T-helper 1 cell treated with Interleukin-12 subunit alpha and Interleukin-12 subunit beta and Interleukin-4 antibody, amounts not matched to agents 30 μg/mL and 1 μg/mL, for 36 hours (primary cell): Measurements from ENCODE around the gene ZNF426.

ENCODE experiments used
- H3K27ac Mint-ChIP-seq: one replicate; pipeline ENCODE4 v1.8.0; 2021; ENCODE audit warnings: mild to moderate bottlenecking, mixed read lengths
- H3K27me3 Mint-ChIP-seq: one replicate; pipeline ENCODE4 v1.8.0; 2021; ENCODE audit warnings: low read depth, mixed read lengths
- H3K36me3 Mint-ChIP-seq: one replicate; pipeline ENCODE4 v1.8.0; 2021; ENCODE audit warnings: low read depth, mixed read lengths
- H3K4me1 Mint-ChIP-seq: one replicate; pipeline ENCODE4 v1.8.0; 2021; ENCODE audit warnings: low read depth, mixed read lengths
- H3K4me3 Mint-ChIP-seq: one replicate; pipeline ENCODE4 v1.8.0; 2021; ENCODE audit warnings: mild to moderate bottlenecking, moderate library complexity, mixed read lengths
- H3K9me3 Mint-ChIP-seq: one replicate; pipeline ENCODE4 v1.8.0; 2021; ENCODE audit warnings: mixed read lengths

The ZNF426 gene

GRCh38 chr19:9535934-9536333 lies 2.5 kb downstream of the ZNF426 start:
- Mint-ChIP-seq H3K27ac (no peak overlapping the region), H3K27me3 (no peaks in the 10 kb centered on the region), H3K9me3 (peaks cover 69% of the 10 kb centered on the region), H3K4me3 (no peak overlapping the region), H3K36me3 (peaks cover 74% of the 10 kb centered on the region), H3K4me1 (peaks cover 11% of the 10 kb centered on the region)

DNA sequence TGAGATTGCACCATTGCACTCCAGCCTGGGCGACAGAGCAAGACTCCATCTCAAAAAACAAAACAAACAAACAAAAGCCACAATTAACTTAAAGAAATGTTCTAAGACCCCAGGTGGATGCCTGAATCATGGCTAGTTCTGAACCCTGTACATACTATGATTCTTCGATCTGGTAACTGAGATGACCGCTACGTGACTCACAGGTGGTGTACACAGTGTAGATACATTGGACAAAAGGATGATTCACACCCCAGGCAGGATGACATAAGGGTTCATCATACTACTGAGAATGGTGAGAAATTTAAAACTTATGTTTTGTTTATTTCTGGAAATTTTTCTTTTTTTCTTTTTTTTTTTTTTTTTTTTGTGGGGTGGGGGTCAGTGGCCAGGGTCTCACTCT lies 6.5 kb downstream of the ZNF426 start:
- H3K36me3 Mint-ChIP-seq, result peaks cover 91% of the 10 kb centered on the region
- H3K27ac Mint-ChIP-seq, result no peak overlapping the region
- H3K27me3 Mint-ChIP-seq, result no peaks in the 10 kb centered on the region
- no peak overlapping the region for H3K4me3 Mint-ChIP-seq
- no peaks in the 10 kb centered on the region for H3K4me1 Mint-ChIP-seq
- peaks cover 80% of the 10 kb centered on the region for H3K9me3 Mint-ChIP-seq

DNA sequence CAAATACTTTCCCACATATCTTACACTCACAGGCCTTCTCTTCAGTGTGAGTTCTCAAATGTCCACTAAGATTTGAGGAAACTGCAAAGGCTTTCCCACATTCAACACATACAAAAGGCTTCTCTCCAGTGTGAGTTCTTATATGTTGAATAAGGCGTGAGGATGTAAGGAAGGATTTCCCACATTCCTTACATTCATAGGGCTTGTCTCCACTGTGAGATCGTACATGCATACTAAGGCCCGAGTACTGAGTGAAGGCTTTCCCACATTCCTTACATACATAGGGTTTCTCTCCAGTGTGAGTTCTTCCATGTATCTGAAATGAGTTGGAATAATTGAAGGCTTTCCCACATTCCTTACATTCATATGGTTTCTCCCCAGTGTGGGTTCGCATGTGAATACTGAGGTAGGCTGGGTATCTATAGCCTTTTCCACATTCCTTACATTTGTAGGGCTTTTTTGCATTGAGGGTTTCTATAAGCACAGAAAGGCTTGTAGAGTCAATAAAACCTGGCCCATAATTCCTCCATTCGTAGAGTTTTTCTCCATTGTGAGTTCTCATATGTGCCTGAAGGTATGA lies 9.6 kb downstream of the ZNF426 start:
- H3K4me3 Mint-ChIP-seq, result no peak overlapping the region
- H3K9me3 Mint-ChIP-seq, result peaks cover 79% of the 10 kb centered on the region
- no peak overlapping the region for H3K27ac Mint-ChIP-seq
- peaks cover 75% of the 10 kb centered on the region for H3K36me3 Mint-ChIP-seq
- no peaks in the 10 kb centered on the region for H3K27me3 Mint-ChIP-seq
- H3K4me1 Mint-ChIP-seq, result no peaks in the 10 kb centered on the region

DNA sequence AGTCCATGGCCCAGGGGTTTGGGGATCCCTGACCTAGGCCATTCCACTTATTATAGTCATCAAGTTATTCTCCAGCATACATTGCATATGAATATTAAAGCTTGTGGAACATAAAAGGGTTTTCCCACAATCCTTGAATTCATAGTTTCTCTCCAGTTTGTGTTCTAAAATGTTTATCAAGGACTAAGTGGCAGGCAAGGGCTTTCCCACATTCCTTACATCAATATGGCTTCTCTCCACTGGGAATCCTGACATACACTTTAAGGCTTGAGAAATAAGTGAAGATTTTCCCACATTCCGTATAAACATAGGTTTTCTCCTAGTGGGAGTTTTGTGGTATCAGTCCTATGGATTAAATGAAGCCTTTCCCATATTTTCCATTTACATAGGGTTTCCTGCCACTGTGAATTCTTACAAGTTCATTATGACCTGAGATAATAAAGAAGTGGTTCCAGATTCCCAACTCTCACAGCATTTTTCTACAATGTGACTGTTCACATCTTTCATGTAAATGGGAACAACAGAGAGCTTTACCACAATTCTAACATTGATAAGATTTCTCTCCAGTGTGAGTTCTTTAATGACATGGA lies 14.5 kb downstream of the ZNF426 start:
- Mint-ChIP-seq H3K4me1 (no peaks in the 10 kb centered on the region), H3K27me3 (no peaks in the 10 kb centered on the region), H3K4me3 (no peak overlapping the region), H3K36me3 (peaks cover 35% of the 10 kb centered on the region), H3K27ac (no peak overlapping the region), H3K9me3 (peaks cover 71% of the 10 kb centered on the region)

DNA sequence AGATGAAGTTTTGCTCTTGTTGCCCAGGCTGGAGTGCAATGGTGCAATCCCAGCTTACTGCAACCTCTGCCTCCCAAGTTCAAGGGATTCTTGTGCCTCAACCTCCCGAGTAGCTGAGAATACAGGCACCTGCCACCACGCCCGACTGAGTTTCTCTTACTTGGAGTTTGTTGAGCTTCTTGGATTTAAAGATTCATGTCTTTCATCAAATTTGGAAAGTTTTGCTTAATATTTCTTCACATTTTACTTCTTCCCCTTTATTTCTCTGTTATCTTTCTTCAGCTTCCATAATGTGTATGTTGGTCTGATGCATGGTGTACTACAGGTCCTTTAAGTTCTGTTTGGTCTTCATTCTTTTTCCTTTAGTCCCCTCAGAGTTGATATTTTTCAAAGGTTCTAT lies 31.2 kb downstream of the ZNF426 start:
- H3K4me3 Mint-ChIP-seq, result no peak overlapping the region
- no peak overlapping the region for H3K27ac Mint-ChIP-seq
- H3K27me3 Mint-ChIP-seq, result no peaks in the 10 kb centered on the region
- no peaks in the 10 kb centered on the region for H3K4me1 Mint-ChIP-seq
- no peaks in the 10 kb centered on the region for H3K36me3 Mint-ChIP-seq
- H3K9me3 Mint-ChIP-seq, result peaks cover 56% of the 10 kb centered on the region

DNA sequence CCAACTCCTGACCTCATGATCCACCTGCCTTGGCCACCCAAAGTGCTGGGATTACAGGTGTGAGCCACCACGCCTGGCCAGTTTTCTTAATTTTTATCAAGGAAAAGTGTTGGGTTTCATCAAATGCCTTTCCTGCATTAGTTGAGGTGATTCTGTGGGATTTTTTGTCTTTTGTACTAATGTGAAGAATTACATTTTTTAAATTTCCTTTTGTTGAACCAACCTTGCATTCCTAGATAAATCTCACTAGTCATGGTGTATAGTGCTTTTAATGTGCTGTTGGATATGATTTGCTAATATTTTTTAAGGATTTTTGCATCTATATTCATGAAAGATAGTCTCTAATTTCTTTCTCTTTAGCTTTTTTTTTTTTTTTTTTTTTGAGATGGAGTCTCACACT lies 37.6 kb downstream of the ZNF426 start:
- H3K4me3 Mint-ChIP-seq, result no peak overlapping the region
- H3K27me3 Mint-ChIP-seq, result no peaks in the 10 kb centered on the region
- H3K27ac Mint-ChIP-seq, result no peak overlapping the region
- peaks cover 25% of the 10 kb centered on the region for H3K9me3 Mint-ChIP-seq
- H3K4me1 Mint-ChIP-seq, result no peaks in the 10 kb centered on the region
- no peaks in the 10 kb centered on the region for H3K36me3 Mint-ChIP-seq

- H3K36me3 Mint-ChIP-seq, result no peaks in the 10 kb centered on the region
- no peaks in the 10 kb centered on the region for H3K4me1 Mint-ChIP-seq
- H3K4me3 Mint-ChIP-seq, result no peak within 1 kb of the TSS
- H3K27me3 Mint-ChIP-seq, result no peaks in the 10 kb centered on the region
- peaks cover 28% of the 10 kb centered on the region for H3K9me3 Mint-ChIP-seq
- no peak within 1 kb of the TSS for H3K27ac Mint-ChIP-seq
Measured at GRCh38 chr19:9498183-9498902, 40.1 kb downstream of the ZNF426 start, which contains the start of gene ZNF560. Gene ZNF560 (minus strand): TSS chr19:9498616. CDS start chr19:9475313, 23,303 bp downstream.

DNA sequence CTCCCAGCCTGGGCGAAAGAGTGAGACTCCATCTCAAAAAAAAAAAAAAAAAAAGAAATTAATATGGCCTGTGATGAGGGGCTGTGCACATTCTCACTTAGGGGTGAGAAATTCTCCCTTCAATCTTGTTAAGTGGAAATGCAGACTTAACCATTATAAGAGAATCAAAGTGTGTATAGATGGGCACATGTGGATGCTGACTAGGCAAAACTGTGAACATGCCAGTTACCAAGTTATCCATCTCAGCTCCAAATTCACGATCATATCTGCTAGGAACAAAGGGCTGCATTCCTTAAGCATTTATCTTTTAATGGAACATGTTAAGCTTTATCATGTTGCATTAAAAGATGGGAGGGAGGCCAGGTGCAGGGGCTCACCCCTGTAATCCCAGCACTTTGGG lies 44.3 kb downstream of the ZNF426 start:
- Mint-ChIP-seq H3K9me3 (peaks cover 43% of the 10 kb centered on the region), H3K4me3 (no peak overlapping the region), H3K4me1 (no peaks in the 10 kb centered on the region), H3K27me3 (no peaks in the 10 kb centered on the region), H3K27ac (no peak overlapping the region), H3K36me3 (no peaks in the 10 kb centered on the region)

GRCh38 chr19:9487016-9487415 lies 51.4 kb downstream of the ZNF426 start:
- no peaks in the 10 kb centered on the region for H3K36me3 Mint-ChIP-seq
- H3K4me3 Mint-ChIP-seq, result no peak overlapping the region
- H3K9me3 Mint-ChIP-seq, result peaks cover 63% of the 10 kb centered on the region
- no peaks in the 10 kb centered on the region for H3K4me1 Mint-ChIP-seq
- H3K27me3 Mint-ChIP-seq, result no peaks in the 10 kb centered on the region
- H3K27ac Mint-ChIP-seq, result no peak overlapping the region

DNA sequence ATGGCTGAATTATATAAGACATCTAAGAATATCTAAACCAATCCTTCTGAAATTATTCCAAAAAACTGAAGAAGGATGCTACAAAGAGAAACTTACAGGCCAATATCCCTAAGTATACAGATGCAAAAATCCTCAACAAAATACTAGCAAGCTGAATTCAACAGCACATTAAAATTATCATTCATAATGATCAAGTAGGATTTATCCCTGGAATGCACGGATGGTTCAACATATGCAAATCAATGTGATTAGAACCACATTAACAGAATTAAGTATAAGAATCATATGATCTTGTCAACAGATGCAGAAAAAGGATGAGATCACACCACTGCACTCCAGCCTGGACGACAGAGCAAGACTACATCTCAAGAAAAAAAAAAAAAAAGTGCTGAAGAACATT lies 53.3 kb downstream of the ZNF426 start:
- Mint-ChIP-seq H3K27me3 (no peaks in the 10 kb centered on the region), H3K4me3 (no peak overlapping the region), H3K4me1 (no peaks in the 10 kb centered on the region), H3K9me3 (peaks cover 63% of the 10 kb centered on the region), H3K36me3 (peaks cover 2% of the 10 kb centered on the region), H3K27ac (no peak overlapping the region)

DNA sequence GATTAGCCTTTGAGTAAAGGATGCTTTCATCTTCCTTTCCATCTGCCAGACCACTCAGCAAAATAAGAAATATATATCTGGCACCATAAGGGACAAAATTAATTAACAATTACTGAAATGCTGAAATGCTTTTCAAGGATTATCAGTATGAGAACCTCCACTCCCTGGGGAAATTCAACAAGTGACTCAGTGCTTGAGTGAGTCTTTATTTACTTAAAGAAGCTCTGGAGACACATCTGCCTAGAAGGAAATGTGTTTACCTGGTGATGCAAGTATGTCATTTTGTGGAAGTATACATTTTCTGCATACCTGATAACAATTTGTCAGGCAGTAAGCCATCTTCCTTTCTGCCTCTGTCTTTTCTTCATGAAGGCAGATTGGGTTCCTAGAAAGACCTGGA lies 63.5 kb downstream of the ZNF426 start:
- Mint-ChIP-seq H3K4me3 (no peak overlapping the region), H3K27me3 (no peaks in the 10 kb centered on the region), H3K36me3 (no peaks in the 10 kb centered on the region), H3K9me3 (peaks cover 77% of the 10 kb centered on the region), H3K27ac (no peak overlapping the region), H3K4me1 (no peaks in the 10 kb centered on the region)
